DMS153 treated with DMSO at 0.1 percent for 48 hours (cell line): ENCODE results near the gene USP3.
"Not testable (repeated sequence)": the region's sequence is repeated elsewhere in the genome, so short reads cannot be mapped to it uniquely, and the experiment has no call there.

Experiments
- DNase-seq: peaks from one replicate; lab custom pipeline; 2025; ENCODE audit not compliant: unreplicated experiment; lab: John Stamatoyannopoulos, UW

Gene USP3

GRCh38 chr15:63605036-63605435 lies 100.6 kb downstream of the USP3 start:
- DNase-seq, result no peak

GRCh38 chr15:63605816-63606215 lies 101.4 kb downstream of the USP3 start:
- DNase-seq, result no peak

- no peak for DNase-seq
Measured at GRCh38 chr15:63606308-63606707, 101.9 kb downstream of the USP3 start.

- DNase-seq, result no peak
Measured at GRCh38 chr15:63608989-63609388, 104.6 kb downstream of the USP3 start.

- DNase-seq, result no peak
Measured at GRCh38 chr15:63609448-63609847, 105.1 kb downstream of the USP3 start.

- DNase-seq, result peak; percentile 14
Measured at GRCh38 chr15:63610209-63610841, 105.9 kb downstream of the USP3 start.

- no peak for DNase-seq
Measured at GRCh38 chr15:63611177-63611576, 106.8 kb downstream of the USP3 start.

GRCh38 chr15:63612300-63612699 lies 107.9 kb downstream of the USP3 start:
- DNase-seq, result no peak

- DNase-seq, result no peak
Measured at GRCh38 chr15:63615935-63616334, 111.5 kb downstream of the USP3 start.

- not testable (repeated sequence) for DNase-seq
Measured at GRCh38 chr15:63617147-63617546, 112.8 kb downstream of the USP3 start.

GRCh38 chr15:63617627-63618026 lies 113.2 kb downstream of the USP3 start:
- DNase-seq, result not testable (repeated sequence)

- not testable (repeated sequence) for DNase-seq
Measured at GRCh38 chr15:63620760-63621159, 116.4 kb downstream of the USP3 start.

GRCh38 chr15:63623232-63623969 lies 119.0 kb downstream of the USP3 start:
- no peak for DNase-seq

- no peak for DNase-seq
Measured at GRCh38 chr15:63626955-63627354, 122.6 kb downstream of the USP3 start.

- no peak for DNase-seq
Measured at GRCh38 chr15:63628123-63628822, 123.9 kb downstream of the USP3 start.

- DNase-seq, result no peak
Measured at GRCh38 chr15:63630036-63630751, 125.8 kb downstream of the USP3 start.

- DNase-seq, result no peak
Measured at GRCh38 chr15:63633312-63633711, 128.9 kb downstream of the USP3 start.

GRCh38 chr15:63634154-63634553 lies 129.8 kb downstream of the USP3 start:
- no peak for DNase-seq

- DNase-seq, result no peak
Measured at GRCh38 chr15:63636518-63637061, 132.2 kb downstream of the USP3 start.

GRCh38 chr15:63638839-63639238 lies 134.4 kb downstream of the USP3 start:
- DNase-seq, result no peak

GRCh38 chr15:63640146-63640545 lies 135.8 kb downstream of the USP3 start:
- DNase-seq, result no peak
